Endothelial cell of umbilical vein (primary cell): ENCODE measurements around the gene ELANE.

Experiments used
- EZH2 ChIP-seq: IDR thresholded peaks from 2 replicates; pipeline ENCODE4 v1.6.1; 2012; ENCODE audit warnings: borderline replicate concordance, low read depth, mild to moderate bottlenecking, moderate library complexity, low read length, inconsistent platforms; ENCODE audit not compliant: severe bottlenecking
- JUN ChIP-seq: IDR thresholded peaks from 2 replicates; pipeline ENCODE4 v1.6.1; 2011; ENCODE audit warnings: borderline replicate concordance, low read depth; ENCODE audit not compliant: insufficient read length, insufficient read depth
- MAX ChIP-seq: IDR thresholded peaks from 2 replicates; pipeline ENCODE4 v1.6.1; 2011; ENCODE audit not compliant: insufficient read depth, insufficient read length
- MYC ChIP-seq: IDR thresholded peaks from one replicate; pipeline ENCODE4 v1.6.1; 2011; ENCODE audit warnings: mild to moderate bottlenecking, low read depth, low read length
- POLR2A ChIP-seq: IDR thresholded peaks from 2 replicates; pipeline ENCODE4 v1.6.1; 2012; ENCODE audit warnings: low read depth, mild to moderate bottlenecking, control low read depth, low read length
- POLR2AphosphoS5 ChIP-seq: IDR thresholded peaks from 2 replicates; pipeline ENCODE4 v1.6.1; 2012; ENCODE audit warnings: low read depth, mild to moderate bottlenecking, control low read depth, low read length, moderate library complexity; ENCODE audit not compliant: insufficient read depth
- TF ChIP-seq, protein P1 (sequence below), 2 donors: IDR thresholded peaks; 1 replicate in 1 of 2; 2 replicates in 1 of 2; pipeline ENCODE4 v1.5.1; 2011; ENCODE audit warnings: low read length in 2 of 2, mild to moderate bottlenecking in 2 of 2, moderate library complexity in 2 of 2, control low read depth in 1 of 2, inconsistent platforms in 1 of 2, low read depth in 1 of 2; ENCODE audit not compliant: insufficient read depth in 1 of 2; ENCODE audit errors: extremely low read depth in 1 of 2

GRCh38 chr19:840519-841206 lies 11.4 kb upstream of the ELANE start, which contains the start of gene PRTN3:
- no peak for TF ChIP-seq POLR2A
- TF ChIP-seq, protein P1, sequence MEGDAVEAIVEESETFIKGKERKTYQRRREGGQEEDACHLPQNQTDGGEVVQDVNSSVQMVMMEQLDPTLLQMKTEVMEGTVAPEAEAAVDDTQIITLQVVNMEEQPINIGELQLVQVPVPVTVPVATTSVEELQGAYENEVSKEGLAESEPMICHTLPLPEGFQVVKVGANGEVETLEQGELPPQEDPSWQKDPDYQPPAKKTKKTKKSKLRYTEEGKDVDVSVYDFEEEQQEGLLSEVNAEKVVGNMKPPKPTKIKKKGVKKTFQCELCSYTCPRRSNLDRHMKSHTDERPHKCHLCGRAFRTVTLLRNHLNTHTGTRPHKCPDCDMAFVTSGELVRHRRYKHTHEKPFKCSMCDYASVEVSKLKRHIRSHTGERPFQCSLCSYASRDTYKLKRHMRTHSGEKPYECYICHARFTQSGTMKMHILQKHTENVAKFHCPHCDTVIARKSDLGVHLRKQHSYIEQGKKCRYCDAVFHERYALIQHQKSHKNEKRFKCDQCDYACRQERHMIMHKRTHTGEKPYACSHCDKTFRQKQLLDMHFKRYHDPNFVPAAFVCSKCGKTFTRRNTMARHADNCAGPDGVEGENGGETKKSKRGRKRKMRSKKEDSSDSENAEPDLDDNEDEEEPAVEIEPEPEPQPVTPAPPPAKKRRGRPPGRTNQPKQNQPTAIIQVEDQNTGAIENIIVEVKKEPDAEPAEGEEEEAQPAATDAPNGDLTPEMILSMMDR (IDR thresholded peaks at IDR 0.05; ENCODE audit: extremely low read depth in 1 of 2, insufficient read depth in 1 of 2, low read depth in 1 of 2, low read length in 2 of 2) = no peak
- no peak for TF ChIP-seq JUN
- no peak for TF ChIP-seq MAX
- no peak for TF ChIP-seq POLR2AphosphoS5
- no peak for TF ChIP-seq EZH2
- no peak for TF ChIP-seq MYC
